HG03060 (cell line): Measurements from ENCODE around the gene CCNYL1.

ENCODE experiments used
- ATAC-seq: cut with Tn5 transposase; IDR thresholded peaks from one replicate; pipeline ENCODE4 v1.9.1; 2021; ENCODE audit warnings: low read depth, moderate number of reproducible peaks; ENCODE audit not compliant: unreplicated experiment

CCNYL1 gene

DNA sequence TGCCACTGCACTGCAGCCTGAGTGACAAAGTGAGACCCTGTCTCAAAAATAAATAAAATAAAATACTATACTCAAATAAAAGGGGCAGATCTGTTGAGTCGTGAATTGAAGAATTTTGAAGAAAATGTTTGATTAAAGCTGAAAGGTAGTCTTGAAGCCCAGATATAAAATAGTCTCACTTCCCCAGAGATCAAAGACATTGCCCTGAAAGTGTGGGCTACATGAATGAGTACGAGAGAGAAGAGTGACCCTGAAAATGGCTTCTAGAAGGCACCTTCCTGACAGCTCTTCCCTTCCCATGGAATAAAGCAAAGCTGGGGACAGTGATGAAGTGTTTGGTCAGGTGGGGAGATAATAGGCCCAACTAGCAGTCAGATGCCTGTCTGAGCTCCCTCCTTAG is 72.1 kb downstream of the CCNYL1 start:
- ATAC-seq, result no peak

GRCh38 chr2:207784898-207785297 is 73.5 kb downstream of the CCNYL1 start:
- ATAC-seq, result no peak

GRCh38 chr2:207787017-207787416 is 75.6 kb downstream of the CCNYL1 start:
- no peak for ATAC-seq

DNA sequence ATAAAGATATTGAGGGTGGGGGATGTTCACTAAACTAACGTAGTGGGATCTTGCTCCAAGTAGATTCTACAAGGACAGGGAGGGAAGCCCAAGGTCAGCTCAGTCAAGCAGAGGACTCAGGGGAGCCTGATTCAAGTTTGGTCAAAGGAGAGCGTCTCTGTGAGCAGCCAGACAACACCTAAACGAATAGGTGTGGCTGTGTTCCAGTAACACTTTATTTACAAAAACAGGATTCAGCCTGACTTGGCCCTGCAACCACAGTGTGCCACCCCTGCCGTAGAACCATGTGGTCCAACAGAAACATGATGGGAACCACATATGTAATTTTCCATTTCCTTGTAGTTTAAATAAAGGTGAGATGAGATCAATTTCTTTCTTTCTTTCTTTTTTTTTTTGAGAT is 76.4 kb downstream of the CCNYL1 start:
- no peak for ATAC-seq

GRCh38 chr2:207790898-207791297 is 79.5 kb downstream of the CCNYL1 start:
- ATAC-seq, result no peak

DNA sequence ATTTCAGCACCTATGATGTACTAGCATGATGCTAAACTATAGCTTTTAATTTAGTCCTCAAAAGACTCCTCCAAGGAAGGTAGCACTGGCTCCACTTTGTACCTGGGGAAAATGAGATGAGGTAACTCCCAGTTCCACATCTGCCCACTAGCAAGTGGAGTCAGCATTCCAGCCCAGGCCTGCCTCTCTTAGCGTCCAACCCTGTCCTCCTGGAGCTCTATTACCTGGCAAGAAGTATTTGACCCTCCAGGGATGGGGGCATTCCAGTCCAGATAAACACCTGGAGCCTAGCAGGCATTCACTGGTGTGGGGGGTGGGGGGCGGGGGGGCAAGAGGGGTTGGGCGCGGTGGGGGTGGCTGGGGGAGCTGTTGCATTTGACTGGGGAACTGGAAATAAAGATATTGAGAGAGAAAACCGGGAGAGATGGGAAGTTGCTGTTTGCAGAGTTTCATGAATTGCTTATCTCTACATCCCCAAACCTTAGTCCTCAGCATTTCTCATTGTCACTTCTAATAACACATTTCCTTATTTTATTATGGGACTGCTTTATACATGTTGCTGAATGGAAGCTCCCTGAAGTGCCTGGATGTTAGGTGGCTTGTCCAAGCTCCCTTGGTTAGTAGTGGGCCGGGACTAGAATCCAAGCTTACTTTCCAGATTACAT is 80.3 kb downstream of the CCNYL1 start:
- ATAC-seq, result no peak

- ATAC-seq, result no peak
Observed at GRCh38 chr2:207792244-207792785, 80.9 kb downstream of the CCNYL1 start.

DNA sequence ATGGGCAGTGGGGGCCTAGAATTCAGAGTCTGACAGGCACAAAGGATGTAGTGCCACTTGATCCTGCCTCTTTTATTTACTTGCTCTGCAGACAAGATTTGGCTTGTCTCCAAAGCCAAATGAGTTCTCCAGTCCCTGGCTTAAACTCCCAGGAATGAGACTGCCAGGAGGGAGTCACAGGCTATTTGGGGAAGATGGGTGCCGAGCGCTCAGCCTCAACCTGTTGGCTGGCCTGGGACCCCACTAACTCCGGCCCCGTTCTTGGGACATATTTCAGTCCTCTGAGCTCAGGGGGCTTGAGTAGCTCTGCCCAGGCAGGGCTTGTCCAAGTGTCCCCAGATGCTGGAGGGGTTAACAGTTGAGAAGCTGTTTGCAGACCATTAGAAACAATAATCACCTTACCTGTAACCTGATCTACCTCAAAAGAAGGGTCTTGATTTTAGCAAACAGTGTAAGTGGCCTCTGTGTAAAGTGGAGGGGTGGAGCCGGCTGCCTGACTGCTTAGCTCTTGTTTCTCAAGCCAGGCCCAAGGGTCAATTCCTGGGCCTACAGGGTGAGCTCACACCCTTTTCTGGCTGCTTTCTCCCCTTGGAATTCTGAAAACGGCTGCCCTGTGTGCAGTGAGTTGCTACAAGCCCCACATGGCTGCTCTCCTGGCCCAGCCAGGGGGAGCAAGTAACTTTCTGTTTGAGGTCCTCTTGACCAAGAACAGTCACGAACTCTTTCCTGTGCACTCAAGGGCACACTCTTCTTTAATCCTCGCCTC is 85.3 kb downstream of the CCNYL1 start:
- no peak for ATAC-seq

DNA sequence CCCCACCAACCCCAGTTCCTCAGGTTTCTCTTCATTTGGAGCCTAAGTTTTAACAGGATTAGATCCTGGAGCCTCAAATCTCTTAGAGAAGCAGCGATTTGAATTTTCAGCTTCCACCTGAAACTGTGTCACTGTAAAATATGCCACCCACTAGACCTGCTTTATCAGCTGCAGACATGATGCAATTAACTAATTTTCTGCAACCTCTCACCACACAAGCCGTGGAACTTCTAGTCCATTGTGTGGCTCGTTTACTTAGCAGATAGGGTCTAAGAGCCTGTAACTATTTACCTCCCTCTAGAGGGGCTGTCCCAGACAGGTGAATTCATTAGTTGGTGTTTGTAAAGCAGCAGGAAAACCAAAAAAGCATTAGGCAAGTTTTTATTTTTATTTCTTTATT is 89.8 kb downstream of the CCNYL1 start:
- ATAC-seq, result no peak

DNA sequence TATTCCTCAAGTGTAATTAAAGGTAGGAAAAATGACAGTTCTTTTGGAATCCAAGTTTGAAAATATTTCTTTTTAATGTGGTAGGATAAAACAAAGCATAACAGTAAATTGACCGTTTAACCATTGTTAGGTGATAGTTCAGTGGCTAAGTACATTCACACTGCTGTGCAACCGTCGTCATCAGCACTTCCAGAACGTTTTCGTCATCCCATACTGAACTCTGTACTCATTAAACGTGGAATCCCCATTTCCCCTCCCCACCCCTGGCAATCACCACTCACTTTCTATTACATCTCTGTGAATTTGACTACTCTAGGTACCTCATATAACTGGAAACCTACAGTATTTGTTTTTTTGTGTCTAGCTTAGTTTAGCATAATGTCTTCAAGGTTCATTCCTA is 91.2 kb downstream of the CCNYL1 start:
- ATAC-seq, result no peak
